HG02870 (cell line): Measurements from ENCODE around the gene AMBRA1.

Source experiments
- ATAC-seq: cut with Tn5 transposase; IDR thresholded peaks from one replicate; pipeline ENCODE4 v1.9.1; 2021; ENCODE audit warnings: mild to moderate bottlenecking, moderate library complexity; ENCODE audit not compliant: unreplicated experiment

AMBRA1 gene

GRCh38 chr11:46408407-46408986, 185.3 kb downstream of the AMBRA1 start:
- no peak for ATAC-seq

GRCh38 chr11:46407635-46408034, 186.2 kb downstream of the AMBRA1 start:
- no peak for ATAC-seq

- no peak for ATAC-seq
These were observed 189.3 kb downstream of the AMBRA1 start for GRCh38 chr11:46404476-46405017.

DNA sequence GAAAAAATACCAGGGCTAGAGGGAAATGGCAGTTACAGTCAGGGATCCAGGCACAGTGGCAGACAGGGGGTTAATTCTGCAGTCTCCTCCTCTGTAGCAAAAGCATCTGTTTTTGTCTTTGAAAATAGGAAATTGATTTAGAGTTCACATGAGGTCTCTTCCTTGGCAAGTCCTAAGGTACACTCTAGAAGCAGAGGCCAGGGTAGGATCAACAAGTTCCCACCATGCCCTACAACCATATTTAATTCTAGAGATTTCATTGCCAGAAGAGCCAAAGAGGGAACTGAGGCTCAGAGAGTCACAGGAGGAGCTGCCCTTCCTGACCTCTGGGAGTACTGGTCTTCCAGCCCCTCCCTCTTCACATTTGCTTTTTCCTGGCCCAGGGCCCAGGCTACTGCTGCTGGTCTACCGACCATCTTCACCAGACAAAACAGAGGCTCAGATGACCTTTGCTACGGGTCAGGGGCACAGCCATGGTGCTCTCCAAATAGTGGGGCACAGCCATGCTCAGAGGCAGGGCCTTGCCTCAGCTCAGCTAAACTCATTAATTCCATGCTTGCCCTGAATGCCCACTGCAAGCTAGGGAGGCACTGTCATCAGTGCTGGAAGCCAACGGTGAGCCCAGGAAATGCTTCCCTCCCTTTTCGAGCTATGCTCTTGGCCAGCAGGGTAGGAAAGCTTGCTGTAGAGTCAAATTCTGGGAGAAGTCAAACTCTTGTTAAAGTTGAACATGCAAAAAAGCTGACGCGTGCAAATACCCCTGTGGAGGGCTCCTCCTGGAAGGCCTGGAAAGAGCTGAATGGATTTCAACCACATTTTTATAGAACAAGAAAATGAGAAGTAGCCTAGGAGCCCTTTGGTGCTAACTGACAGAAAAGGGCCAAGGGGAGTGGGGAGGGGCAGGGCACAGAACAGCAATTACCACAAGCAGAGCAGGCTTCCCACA, 190.6 kb downstream of the AMBRA1 start:
- no peak for ATAC-seq

DNA sequence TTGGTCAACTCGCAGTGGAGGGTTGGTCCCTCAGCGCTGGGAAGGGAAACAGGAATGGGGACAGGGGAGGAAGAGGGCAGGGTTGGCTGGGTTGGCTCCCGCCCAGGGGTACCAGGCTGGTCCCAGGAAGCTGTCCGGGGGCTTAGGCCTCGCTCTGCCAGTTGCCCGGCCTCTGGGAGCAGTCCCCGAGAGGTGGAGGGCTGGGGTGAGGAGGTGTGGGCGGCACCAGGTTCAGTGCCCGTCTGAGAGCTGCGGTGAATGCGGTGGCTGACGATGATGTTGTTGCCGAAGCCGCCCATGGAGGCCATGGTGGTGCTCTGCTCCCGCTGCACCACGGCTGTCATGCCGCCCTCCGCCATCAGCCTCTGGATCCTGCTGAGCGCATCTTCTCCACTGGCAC, 196.3 kb downstream of the AMBRA1 start:
- no peak for ATAC-seq

DNA sequence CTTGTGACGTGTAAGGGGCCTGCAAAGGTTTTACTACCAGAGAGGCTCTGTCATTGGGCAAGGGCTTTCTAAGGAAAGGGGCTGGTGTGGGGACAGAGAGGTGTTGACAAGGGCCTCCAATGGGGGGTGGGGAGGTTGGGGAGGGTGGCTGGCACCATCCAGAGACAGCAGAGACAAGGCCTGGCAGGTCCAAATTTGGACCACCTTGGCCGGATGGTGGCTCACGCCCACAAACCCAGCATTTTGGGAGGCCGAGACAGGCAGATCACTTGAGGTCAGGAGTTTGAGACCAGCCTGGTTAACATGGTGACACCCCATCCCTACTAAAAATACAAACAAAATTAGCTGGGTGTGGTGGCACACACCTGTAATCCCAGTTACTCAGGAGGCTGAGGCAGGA, 200.1 kb downstream of the AMBRA1 start:
- no peak for ATAC-seq

- no peak for ATAC-seq
These were observed 200.6 kb downstream of the AMBRA1 start for GRCh38 chr11:46393231-46393616.

DNA sequence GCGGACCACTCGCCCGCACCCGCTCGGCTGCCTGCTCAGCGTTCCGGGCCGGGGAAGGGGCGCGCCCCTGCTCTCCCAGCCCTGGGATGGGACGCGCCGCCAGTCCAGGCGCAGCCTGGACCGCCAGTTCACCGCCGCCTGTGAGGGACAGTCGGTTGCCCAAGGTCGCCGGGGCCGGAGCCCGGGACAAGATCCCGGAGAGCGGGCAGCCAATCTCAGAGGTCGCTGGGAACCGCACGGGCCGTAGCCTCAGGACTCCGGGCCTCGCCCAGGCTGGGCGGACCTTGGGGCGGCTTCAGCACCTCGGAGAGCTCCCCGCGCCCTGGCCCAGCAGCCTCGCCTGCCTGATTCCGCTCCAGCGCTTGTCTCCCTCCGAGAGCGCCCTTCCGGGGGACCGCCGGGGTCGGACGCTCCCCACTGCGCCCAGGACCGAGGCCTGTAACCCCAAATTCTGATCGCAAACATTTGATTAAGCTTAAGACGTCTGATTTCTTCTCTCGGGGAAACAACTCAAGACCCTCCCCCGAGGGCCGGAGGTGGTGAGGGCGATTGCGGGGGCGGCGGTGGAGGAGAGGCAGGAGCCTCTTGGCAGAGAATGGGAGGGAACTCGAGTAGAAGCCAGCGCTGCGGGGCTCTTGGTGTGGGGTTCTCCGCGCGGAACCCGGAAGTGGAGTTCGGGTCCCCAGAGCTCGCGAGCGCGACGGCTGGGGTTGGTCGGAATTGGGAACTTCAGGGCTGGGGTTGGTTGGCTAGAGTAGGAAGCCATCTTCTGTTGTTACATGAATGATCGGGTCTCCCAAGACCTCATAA, 201.2 kb downstream of the AMBRA1 start:
- peak; percentile 63 for ATAC-seq

DNA sequence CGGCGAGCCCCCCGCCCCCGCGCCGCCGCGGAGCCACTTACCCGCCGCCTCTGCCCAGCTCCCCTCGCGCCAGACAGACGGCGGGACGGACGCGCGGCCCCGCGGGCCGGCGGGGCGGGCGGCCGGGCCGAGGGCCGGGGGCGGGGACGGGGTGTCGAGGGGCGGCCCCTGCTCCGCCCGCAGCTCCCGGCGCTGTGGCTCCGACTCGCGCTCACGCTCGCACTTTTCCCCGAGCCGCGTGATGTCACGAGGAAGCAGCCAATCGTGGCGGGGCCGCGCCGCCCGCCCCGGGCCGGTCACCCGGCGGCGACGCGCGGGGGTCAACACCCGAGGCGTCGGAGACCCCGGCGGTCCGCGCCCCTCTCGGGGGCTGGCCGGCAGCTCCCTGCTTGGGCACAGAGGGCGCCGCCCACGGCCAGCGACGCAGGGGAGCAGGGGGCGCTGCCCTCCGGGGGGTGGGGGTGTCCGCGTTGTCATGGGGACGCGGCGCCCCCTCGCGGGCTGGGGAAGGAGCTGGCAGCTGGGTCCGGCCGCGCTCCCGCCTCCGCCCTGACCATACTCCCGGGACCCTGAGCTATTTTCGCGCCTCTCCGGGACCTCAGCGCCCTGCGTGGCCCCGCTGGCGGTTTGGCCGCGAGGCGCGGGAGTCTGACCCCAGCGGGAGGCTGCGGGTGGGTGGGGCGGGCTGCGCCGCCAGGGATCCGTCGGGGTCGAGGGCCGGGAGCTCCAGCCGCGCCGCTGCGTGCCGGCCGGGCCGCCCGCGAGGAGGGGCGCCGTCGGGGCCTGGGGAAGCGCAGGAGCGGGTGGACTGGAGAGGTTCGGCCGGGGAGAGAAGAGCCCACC, 202.0 kb downstream of the AMBRA1 start, which contains the start of gene CHRM4:
CHRM4 (minus strand) TSS at position 199 of the 843 bp plus-strand sequence. CDS start 5,219 bp downstream, outside the sequence.
- ATAC-seq: no peak

- no peak for ATAC-seq
These were observed 202.6 kb downstream of the AMBRA1 start for GRCh38 chr11:46391186-46391577.

DNA sequence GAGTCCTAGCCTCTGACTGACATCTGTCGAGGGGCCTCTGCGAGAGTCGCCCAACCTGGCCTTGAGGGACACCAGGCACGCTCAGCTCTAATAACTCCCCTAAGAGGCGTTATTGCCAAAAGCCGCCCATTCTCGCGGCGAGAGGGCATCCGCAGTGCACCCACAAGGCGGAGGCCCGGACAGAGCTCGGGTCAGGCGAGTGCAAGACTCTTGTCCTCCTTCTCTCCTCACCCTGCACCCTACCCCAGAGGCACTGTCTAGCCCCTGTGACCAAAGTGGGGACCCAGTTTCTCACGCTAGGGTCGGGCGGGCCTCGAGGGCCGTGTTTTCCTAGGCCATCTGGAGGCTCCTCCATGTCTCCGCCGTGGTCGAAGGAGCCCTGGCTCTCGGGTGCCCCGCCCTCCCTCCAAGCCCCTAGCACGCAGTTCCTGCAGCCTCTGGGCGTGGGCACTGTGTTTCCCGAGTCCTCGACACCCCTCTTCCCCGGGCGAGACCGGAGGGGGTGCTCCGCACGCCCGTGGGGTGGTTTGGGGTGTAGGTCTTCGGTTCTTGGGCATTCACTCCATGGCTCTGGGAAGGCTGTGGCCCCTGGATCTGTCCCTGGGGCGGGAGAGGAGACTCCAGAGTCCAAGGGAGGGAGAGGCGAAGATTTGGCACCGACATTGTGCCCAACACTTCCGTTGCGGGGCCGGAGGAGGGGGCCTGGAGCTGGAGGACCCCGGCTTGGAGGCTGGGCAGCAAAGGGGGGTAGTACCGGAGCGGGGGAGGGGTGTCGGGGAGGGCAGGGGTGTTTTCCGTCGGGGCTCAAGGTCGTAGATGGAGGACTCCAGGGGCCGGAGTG, 203.3 kb downstream of the AMBRA1 start:
- ATAC-seq: no peak

DNA sequence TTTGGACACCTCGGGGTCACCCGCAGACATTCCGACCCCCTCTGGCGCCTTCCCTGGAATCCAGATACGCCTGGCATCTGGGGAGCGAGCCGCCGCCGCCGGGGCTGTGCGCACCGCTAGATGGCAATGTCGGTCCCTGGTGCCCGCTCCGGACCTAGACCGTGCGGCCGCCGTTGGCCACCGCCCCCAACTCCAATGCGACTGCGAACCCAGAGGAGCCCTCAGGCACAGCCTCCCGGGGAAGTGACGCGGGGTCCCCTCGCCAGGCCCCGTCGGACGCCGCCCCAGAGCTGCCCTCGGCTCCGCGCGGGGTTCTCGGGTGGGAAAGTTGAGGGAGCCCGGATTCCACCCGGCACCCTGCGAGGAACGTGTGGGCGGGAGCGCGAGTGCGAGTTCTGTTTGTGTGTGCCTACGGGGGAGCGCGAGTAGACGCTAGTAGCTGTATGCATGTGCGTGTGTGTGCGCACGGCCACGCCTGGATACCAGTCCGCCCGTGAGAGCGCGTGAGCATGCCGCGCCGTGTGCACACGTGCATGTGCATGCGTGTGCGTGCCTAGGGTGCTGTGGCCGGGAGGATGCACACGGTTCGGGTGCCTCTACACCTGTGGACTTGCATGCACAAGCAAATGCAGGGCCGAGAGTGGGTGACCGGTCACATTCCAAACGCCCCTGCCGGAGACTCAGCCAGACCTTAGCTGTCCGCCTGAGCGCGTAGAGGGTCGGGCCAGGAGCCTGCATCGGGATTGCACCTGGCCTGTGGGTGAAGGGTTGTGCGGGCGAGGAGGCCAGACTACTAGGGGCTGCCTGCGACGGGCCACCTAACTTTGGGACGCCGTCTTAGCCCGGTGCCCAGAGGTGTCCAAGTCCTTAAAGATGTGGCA, 204.1 kb downstream of the AMBRA1 start:
- peak; percentile 43 for ATAC-seq

GRCh38 chr11:46388619-46389449, 205.0 kb downstream of the AMBRA1 start:
- no peak for ATAC-seq

DNA sequence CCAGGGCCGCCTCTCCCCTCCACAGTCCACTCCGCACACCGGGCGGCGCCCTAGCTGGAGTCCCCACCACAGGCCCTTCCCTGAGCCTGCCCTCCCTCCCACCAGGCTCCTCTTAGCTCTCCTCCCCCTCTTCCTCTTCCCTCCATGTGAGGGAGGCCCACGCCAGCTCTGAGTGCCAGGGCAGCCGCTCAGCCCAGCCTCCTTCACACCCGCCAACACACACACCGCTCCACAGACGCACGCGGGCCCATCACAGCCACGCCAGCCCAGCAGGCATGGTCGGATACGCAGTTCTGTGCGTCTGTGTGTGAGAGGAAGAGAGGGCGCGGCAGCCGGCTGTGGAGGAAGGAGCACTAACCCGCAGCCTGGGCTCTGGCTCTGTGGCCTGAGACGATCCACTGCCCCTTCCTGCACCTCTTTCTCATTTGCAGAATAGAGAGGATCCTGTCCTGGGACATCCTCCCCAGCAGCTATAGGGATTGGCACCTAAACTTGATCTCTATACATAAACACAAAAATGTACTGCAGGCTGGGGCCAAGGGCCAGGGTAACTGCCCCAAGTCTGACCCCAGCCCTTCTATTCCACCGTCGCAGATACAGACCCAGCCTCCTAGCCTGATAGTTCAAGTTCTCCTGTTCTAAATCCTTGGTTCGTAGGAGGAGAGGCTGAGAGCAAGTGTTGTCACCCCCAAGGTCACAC, 205.8 kb downstream of the AMBRA1 start:
- no peak for ATAC-seq

GRCh38 chr11:46387456-46387855, 206.4 kb downstream of the AMBRA1 start:
- ATAC-seq: no peak

DNA sequence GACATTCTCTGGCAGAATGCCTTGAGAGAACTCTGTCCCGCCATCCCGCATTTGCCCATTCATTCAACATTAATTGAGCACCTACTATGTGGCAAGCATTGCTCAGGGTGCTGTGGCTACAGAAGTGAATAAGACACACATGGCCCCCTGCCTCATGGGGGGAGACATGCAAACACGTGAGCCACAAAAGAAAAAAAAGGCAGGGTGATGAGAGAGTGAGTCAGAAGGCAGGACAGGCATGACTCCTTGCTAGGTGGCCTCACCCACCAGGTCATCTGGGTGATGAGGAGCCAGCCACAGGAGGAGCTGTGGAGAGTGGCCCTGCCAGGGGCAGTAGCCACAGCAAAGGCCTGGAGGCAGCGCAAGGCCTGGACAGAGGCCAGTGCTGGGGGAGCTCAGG, 207.1 kb downstream of the AMBRA1 start:
- ATAC-seq: no peak
